HEK293 (cell line): ENCODE measurements around the gene TPI1.

Source experiments
- EGR2 ChIP-seq: fragments of 450-650 bp; formaldehyde crosslinking; IDR thresholded peaks from 2 replicates; pipeline ENCODE4 v1.5.1; 2016; ENCODE audit warnings: low read depth, missing biosample characterization, missing genetic modification characterization
- FEZF1 ChIP-seq: fragments of 450-650 bp; formaldehyde crosslinking; IDR thresholded peaks from 2 replicates; pipeline ENCODE4 v1.5.1; 2016; ENCODE audit warnings: missing biosample characterization, missing genetic modification characterization
- GLIS1 ChIP-seq: fragments of 450-650 bp; formaldehyde crosslinking; IDR thresholded peaks from 2 replicates; pipeline ENCODE4 v1.5.1; 2016; ENCODE audit warnings: missing biosample characterization, missing genetic modification characterization
- MZF1 ChIP-seq: fragments of 450-650 bp; formaldehyde crosslinking; IDR thresholded peaks from 2 replicates; pipeline ENCODE4 v1.5.1; 2017; ENCODE audit warnings: missing biosample characterization, missing genetic modification characterization, borderline replicate concordance
- OSR2 ChIP-seq: fragments of 450-650 bp; formaldehyde crosslinking; IDR thresholded peaks from 2 replicates; pipeline ENCODE4 v1.5.1; 2016; ENCODE audit warnings: missing biosample characterization, missing genetic modification characterization
- REPIN1 ChIP-seq: fragments of 450-650 bp; formaldehyde crosslinking; IDR thresholded peaks from 2 replicates; pipeline ENCODE4 v1.5.1; 2017; ENCODE audit warnings: missing biosample characterization, missing genetic modification characterization, low read depth
- SP7 ChIP-seq: fragments of 450-650 bp; formaldehyde crosslinking; IDR thresholded peaks from 2 replicates; pipeline ENCODE4 v1.5.1; 2016; ENCODE audit warnings: missing biosample characterization, missing genetic modification characterization
- TCF7L2 ChIP-seq: IDR thresholded peaks from 2 replicates; pipeline ENCODE4 v1.6.1; 2011; ENCODE audit warnings: low read depth, mild to moderate bottlenecking, inconsistent platforms, low read length, moderate library complexity, borderline replicate concordance
- WT1 ChIP-seq: fragments of 450-650 bp; formaldehyde crosslinking; IDR thresholded peaks from 2 replicates; pipeline ENCODE4 v1.5.1; 2016; ENCODE audit warnings: missing biosample characterization, missing genetic modification characterization
- ZBTB21 ChIP-seq: fragments of 450-650 bp; formaldehyde crosslinking; IDR thresholded peaks from 2 replicates; pipeline ENCODE4 v1.5.1; 2017; ENCODE audit warnings: missing biosample characterization, missing genetic modification characterization
- ZBTB48 ChIP-seq: fragments of 450-650 bp; formaldehyde crosslinking; IDR thresholded peaks from 2 replicates; pipeline ENCODE4 v1.5.1; 2016; ENCODE audit warnings: missing biosample characterization, missing genetic modification characterization
- ZBTB7A ChIP-seq: fragments of 450-650 bp; formaldehyde crosslinking; IDR thresholded peaks from 2 replicates; pipeline ENCODE4 v1.5.1; 2016; ENCODE audit warnings: low read depth, missing biosample characterization, missing genetic modification characterization
- ZIC2 ChIP-seq: fragments of 450-650 bp; formaldehyde crosslinking; IDR thresholded peaks from 2 replicates; pipeline ENCODE4 v1.5.1; 2016; ENCODE audit warnings: missing biosample characterization, missing genetic modification characterization
- ZNF112 ChIP-seq: fragments of 450-650 bp; formaldehyde crosslinking; IDR thresholded peaks from 2 replicates; pipeline ENCODE4 v1.5.0; 2017; ENCODE audit warnings: missing biosample characterization, missing genetic modification characterization
- ZNF114 ChIP-seq: fragments of 450-650 bp; formaldehyde crosslinking; IDR thresholded peaks from 2 replicates; pipeline ENCODE4 v1.5.0; 2017; ENCODE audit warnings: missing biosample characterization, missing genetic modification characterization
- ZNF121 ChIP-seq: fragments of 450-650 bp; formaldehyde crosslinking; IDR thresholded peaks from 2 replicates; pipeline ENCODE4 v1.5.1; 2016; ENCODE audit warnings: missing biosample characterization, missing genetic modification characterization
- ZNF138 ChIP-seq: fragments of 450-650 bp; formaldehyde crosslinking; IDR thresholded peaks from 2 replicates; pipeline ENCODE4 v1.5.1; 2016; ENCODE audit warnings: missing biosample characterization, missing genetic modification characterization, borderline replicate concordance
- ZNF140 ChIP-seq: fragments of 450-650 bp; formaldehyde crosslinking; IDR thresholded peaks from 2 replicates; pipeline ENCODE4 v1.5.1; 2016; ENCODE audit warnings: missing biosample characterization, missing genetic modification characterization
- ZNF175 ChIP-seq: fragments of 450-650 bp; formaldehyde crosslinking; IDR thresholded peaks from 2 replicates; pipeline ENCODE4 v1.5.1; 2016; ENCODE audit warnings: missing biosample characterization, missing genetic modification characterization
- ZNF2 ChIP-seq: fragments of 450-650 bp; formaldehyde crosslinking; IDR thresholded peaks from 2 replicates; pipeline ENCODE4 v1.5.1; 2016; ENCODE audit warnings: missing biosample characterization, missing genetic modification characterization
- ZNF211 ChIP-seq: fragments of 450-650 bp; formaldehyde crosslinking; IDR thresholded peaks from 2 replicates; pipeline ENCODE4 v1.5.1; 2016; ENCODE audit warnings: low read depth, missing biosample characterization, missing genetic modification characterization
- ZNF221 ChIP-seq: fragments of 450-650 bp; formaldehyde crosslinking; IDR thresholded peaks from 2 replicates; pipeline ENCODE4 v1.5.1; 2017; ENCODE audit warnings: missing biosample characterization, missing genetic modification characterization, borderline replicate concordance
- ZNF248 ChIP-seq: fragments of 450-650 bp; formaldehyde crosslinking; IDR thresholded peaks from 2 replicates; pipeline ENCODE4 v1.5.1; 2017; ENCODE audit warnings: missing biosample characterization, missing genetic modification characterization
- ZNF266 ChIP-seq: fragments of 450-650 bp; formaldehyde crosslinking; IDR thresholded peaks from 2 replicates; pipeline ENCODE4 v1.5.1; 2016; ENCODE audit warnings: missing biosample characterization, missing genetic modification characterization, low read depth
- ZNF274 ChIP-seq, 2 experiments: fragments of 200-500 bp in 1 of 2; fragments of 450-650 bp in 1 of 2; sonication (Bioruptor generic) in 1 of 2; formaldehyde crosslinking in 1 of 2; IDR thresholded peaks; 2 replicates each; pipeline versions ENCODE4 v1.5.1 to v1.6.1; 2014 to 2016; ENCODE audit warnings: borderline replicate concordance in 1 of 2, inconsistent platforms in 1 of 2, low read length in 1 of 2, missing biosample characterization in 1 of 2, missing genetic modification characterization in 1 of 2
- ZNF350 ChIP-seq: fragments of 450-650 bp; formaldehyde crosslinking; IDR thresholded peaks from 2 replicates; pipeline ENCODE4 v1.5.0; 2017; ENCODE audit warnings: missing biosample characterization, mild to moderate bottlenecking, missing genetic modification characterization
- ZNF354C ChIP-seq: fragments of 450-650 bp; formaldehyde crosslinking; IDR thresholded peaks from 2 replicates; pipeline ENCODE4 v1.5.1; 2016; ENCODE audit warnings: missing biosample characterization, missing genetic modification characterization, low read depth, borderline replicate concordance
- ZNF510 ChIP-seq: fragments of 450-650 bp; formaldehyde crosslinking; IDR thresholded peaks from 2 replicates; pipeline ENCODE4 v1.5.1; 2018; ENCODE audit warnings: mild to moderate bottlenecking, missing genetic modification characterization, missing biosample characterization; ENCODE audit not compliant: insufficient replicate concordance
- ZNF514 ChIP-seq: fragments of 450-650 bp; formaldehyde crosslinking; IDR thresholded peaks from 2 replicates; pipeline ENCODE4 v1.5.1; 2016; ENCODE audit warnings: missing biosample characterization, missing genetic modification characterization
- ZNF555 ChIP-seq: fragments of 450-650 bp; formaldehyde crosslinking; conservative IDR thresholded peaks from 2 replicates; pipeline ENCODE4 v1.5.1; 2017; ENCODE audit warnings: missing biosample characterization, mild to moderate bottlenecking, missing genetic modification characterization, inconsistent platforms
- ZNF624 ChIP-seq: fragments of 450-650 bp; formaldehyde crosslinking; IDR thresholded peaks from 2 replicates; pipeline ENCODE4 v1.5.1; 2017; ENCODE audit warnings: missing biosample characterization, missing genetic modification characterization
- ZNF660 ChIP-seq: fragments of 450-650 bp; IDR thresholded peaks from 2 replicates; pipeline ENCODE4 v1.5.1; 2018; ENCODE audit warnings: missing biosample characterization, mild to moderate bottlenecking, missing genetic modification characterization
- ZNF701 ChIP-seq: fragments of 450-650 bp; formaldehyde crosslinking; IDR thresholded peaks from 2 replicates; pipeline ENCODE4 v1.5.1; 2016; ENCODE audit warnings: missing biosample characterization, missing genetic modification characterization
- ZNF768 ChIP-seq: fragments of 450-650 bp; formaldehyde crosslinking; IDR thresholded peaks from 2 replicates; pipeline ENCODE4 v1.5.1; 2018; ENCODE audit warnings: missing biosample characterization, mild to moderate bottlenecking, missing genetic modification characterization
- ZNF776 ChIP-seq: fragments of 450-650 bp; formaldehyde crosslinking; IDR thresholded peaks from 2 replicates; pipeline ENCODE4 v1.5.0; 2017; ENCODE audit warnings: missing biosample characterization, missing genetic modification characterization, borderline replicate concordance
- ZNF830 ChIP-seq: fragments of 450-650 bp; IDR thresholded peaks from 2 replicates; pipeline ENCODE4 v1.5.0; 2018; ENCODE audit warnings: missing biosample characterization, missing genetic modification characterization, low read depth, mild to moderate bottlenecking, moderate library complexity
- TF ChIP-seq, protein P1 (sequence below): fragments of 450-650 bp; formaldehyde crosslinking; IDR thresholded peaks from 2 replicates; pipeline ENCODE4 v1.5.1; 2017; ENCODE audit warnings: missing biosample characterization, missing genetic modification characterization
- TF ChIP-seq, protein P2 (sequence below): fragments of 450-650 bp; formaldehyde crosslinking; IDR thresholded peaks from 2 replicates; pipeline ENCODE4 v1.5.1; 2016; ENCODE audit warnings: missing biosample characterization, missing genetic modification characterization

The TPI1 gene

DNA sequence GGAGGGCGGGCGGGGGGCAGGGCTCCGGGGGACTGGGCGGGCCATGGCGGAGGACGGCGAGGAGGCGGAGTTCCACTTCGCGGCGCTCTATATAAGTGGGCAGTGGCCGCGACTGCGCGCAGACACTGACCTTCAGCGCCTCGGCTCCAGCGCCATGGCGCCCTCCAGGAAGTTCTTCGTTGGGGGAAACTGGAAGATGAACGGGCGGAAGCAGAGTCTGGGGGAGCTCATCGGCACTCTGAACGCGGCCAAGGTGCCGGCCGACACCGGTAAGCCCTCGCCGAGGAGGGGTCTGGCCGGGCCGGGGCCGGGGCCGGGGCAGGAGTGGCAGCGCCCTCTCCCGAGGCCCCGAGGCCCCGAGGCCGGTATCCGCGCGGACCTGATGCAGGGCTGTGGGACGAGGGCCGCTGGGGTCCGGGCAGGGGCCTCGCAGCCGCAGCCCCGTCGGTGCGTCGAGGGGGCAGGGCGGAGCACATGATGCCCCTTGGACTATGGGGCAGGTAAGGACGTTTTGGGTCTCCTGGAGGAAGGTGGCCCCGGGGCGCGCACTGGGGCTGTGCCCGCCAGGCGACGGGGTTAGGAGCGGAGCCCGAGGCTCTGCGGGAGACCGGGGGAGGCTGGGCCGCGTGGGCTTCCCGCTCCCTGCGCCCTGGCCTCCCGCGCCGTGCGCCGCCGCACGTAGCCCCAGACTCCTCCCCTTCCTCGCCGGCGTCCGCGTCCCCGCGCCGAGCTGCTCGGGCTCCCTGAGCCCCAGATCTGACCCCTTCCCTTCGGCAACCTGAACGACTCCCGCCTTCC is at the start of gene TPI1 (continued):
- TF ChIP-seq, protein P1, sequence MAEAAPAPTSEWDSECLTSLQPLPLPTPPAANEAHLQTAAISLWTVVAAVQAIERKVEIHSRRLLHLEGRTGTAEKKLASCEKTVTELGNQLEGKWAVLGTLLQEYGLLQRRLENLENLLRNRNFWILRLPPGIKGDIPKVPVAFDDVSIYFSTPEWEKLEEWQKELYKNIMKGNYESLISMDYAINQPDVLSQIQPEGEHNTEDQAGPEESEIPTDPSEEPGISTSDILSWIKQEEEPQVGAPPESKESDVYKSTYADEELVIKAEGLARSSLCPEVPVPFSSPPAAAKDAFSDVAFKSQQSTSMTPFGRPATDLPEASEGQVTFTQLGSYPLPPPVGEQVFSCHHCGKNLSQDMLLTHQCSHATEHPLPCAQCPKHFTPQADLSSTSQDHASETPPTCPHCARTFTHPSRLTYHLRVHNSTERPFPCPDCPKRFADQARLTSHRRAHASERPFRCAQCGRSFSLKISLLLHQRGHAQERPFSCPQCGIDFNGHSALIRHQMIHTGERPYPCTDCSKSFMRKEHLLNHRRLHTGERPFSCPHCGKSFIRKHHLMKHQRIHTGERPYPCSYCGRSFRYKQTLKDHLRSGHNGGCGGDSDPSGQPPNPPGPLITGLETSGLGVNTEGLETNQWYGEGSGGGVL (tag by site-specific recombination): peak; percentile 62
- TF ChIP-seq ZNF266 (tag by site-specific recombination) (no peak), GLIS1 (tag by site-specific recombination) (peak; percentile 89), ZNF221 (tag by site-specific recombination) (no peak), ZNF138 (tag by site-specific recombination) (no peak), WT1 (tag by site-specific recombination) (no peak), ZNF140 (tag by site-specific recombination) (no peak), ZNF248 (tag by site-specific recombination) (no peak), ZNF624 (tag by site-specific recombination) (no peak), ZIC2 (peak; percentile 52), TCF7L2 (no peak), ZNF776 (tag by site-specific recombination) (no peak), ZNF555 (no peak), ZNF354C (tag by site-specific recombination) (no peak), ZNF2 (0 out of 2 replicates have a peak, but pooled peaks have one; percentile 8), ZNF121 (tag by site-specific recombination) (0 out of 2 replicates have a peak, but pooled peaks have one; percentile 26), ZNF350 (tag by site-specific recombination) (no peak), FEZF1 (tag by site-specific recombination) (no peak), ZNF768 (tag by site-specific recombination) (peak; percentile 8; the same call in 1 of the 2 replicates), MZF1 (tag by site-specific recombination) (no peak), ZNF514 (tag by site-specific recombination) (no peak), ZNF112 (tag by site-specific recombination) (no peak), ZNF660 (tag by site-specific recombination) (peak; percentile 78; the same call in 1 of the 2 replicates), EGR2 (tag by site-specific recombination) (peak; percentile 68; the same call in 1 of the 2 replicates), SP7 (peak; percentile 48; the same call in 1 of the 2 replicates), ZBTB48 (tag by site-specific recombination) (peak; percentile 91), ZBTB7A (tag by site-specific recombination) (no peak; the same call in 1 of the 2 replicates), ZNF114 (no peak), ZNF510 (tag by site-specific recombination) (no peak), OSR2 (no peak; the same call in 1 of the 2 replicates), REPIN1 (tag by site-specific recombination) (no peak), ZBTB21 (tag by site-specific recombination) (no peak), ZNF830 (tag by site-specific recombination) (no peak), ZNF175 (tag by site-specific recombination) (no peak), ZNF701 (no peak), ZNF211 (tag by site-specific recombination) (no peak), ZNF274 (IDR thresholded peaks at IDR 0.05; ENCODE audit: low read length) (no peak), ZNF274 (tag by site-specific recombination; IDR thresholded peaks at IDR 0.05; ENCODE audit: borderline replicate concordance) (no peak)
- TF ChIP-seq, protein P2, sequence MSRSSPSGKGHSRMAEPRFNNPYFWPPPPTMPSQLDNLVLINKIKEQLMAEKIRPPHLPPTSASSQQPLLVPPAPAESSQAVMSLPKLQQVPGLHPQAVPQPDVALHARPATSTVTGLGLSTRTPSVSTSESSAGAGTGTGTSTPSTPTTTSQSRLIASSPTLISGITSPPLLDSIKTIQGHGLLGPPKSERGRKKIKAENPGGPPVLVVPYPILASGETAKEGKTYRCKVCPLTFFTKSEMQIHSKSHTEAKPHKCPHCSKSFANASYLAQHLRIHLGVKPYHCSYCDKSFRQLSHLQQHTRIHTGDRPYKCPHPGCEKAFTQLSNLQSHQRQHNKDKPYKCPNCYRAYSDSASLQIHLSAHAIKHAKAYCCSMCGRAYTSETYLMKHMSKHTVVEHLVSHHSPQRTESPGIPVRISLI (tag by site-specific recombination): no peak
